ENCODE results near the gene THSD4. TPM values are rescaled to one million over a fixed set of nuclear protein-coding genes. Genes with fewer than 3 reads are reported as not detected.

THSD4 gene
- total and polyA plus RNA-seq, 5 donors from 2014 or later = not detected

DNA sequence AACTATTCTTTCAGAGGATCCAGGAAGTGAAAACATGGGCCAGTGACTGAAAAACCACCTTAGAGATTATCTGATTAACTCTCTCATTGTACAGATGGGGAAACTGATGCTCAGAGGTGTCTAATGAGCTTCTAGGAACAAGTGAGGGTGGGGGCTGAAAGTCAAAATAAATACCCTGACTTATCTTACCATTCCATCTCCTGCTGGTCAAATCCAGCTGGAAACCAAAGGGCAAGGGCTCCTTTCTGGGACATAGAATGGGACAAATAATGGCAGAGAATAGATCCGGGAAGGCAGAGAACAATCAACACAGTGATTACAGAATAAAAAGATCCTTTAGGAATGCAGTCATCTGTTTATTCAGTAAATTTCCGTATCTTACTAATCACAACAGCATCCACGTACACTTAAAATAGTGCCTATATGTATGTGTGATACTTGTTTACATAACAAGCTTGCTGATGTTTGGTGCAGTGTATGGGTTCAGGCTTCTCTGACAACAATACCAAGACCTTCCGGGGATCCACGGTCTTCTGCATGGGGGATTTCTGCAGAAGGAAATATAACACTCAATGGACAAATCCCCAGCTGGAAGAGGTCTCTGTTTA, 173.2 kb downstream of the THSD4 start:
- Histone ChIP-seq H3K27ac (ENCODE audit: insufficient read depth, low read length, poor library complexity, severe bottlenecking) (no peak overlapping the region), H3K9me3 (ENCODE audit: control insufficient read depth in 2 of 2, low read length in 2 of 2) (no peaks in the 10 kb centered on the region), H3K36me3 (ENCODE audit: control insufficient read depth, insufficient read depth, low read length) (no peaks in the 10 kb centered on the region), H3K27me3 (ENCODE audit: control insufficient read depth, insufficient read depth, low read length) (no peaks in the 10 kb centered on the region), H3K4me3 (ENCODE audit: low read depth, low read length) (no peak overlapping the region), H3K4me1 (ENCODE audit: control insufficient read depth, insufficient read depth, low read length, poor library complexity, severe bottlenecking) (no peaks in the 10 kb centered on the region)
- Mint-ChIP-seq H3K27ac (no peak overlapping the region), H3K36me3 (no peaks in the 10 kb centered on the region), H3K27me3 (peaks cover 26% of the 10 kb centered on the region), H3K4me1 (peaks cover 0 to 16% (median 10%) of the 10 kb centered on the region in 4 donors), H3K4me3 (no peak overlapping the region), H3K9me3 (peaks cover 0 to 3% (median 0%) of the 10 kb centered on the region in 7 donors)
- no peak for DNase-seq
- ATAC-seq (ENCODE audit: low read depth in 2 of 2) = no peak

- Mint-ChIP-seq H3K4me3 (no peak overlapping the region), H3K4me1 (peaks cover 0 to 16% (median 10%) of the 10 kb centered on the region in 4 donors), H3K27me3 (peaks cover 27% of the 10 kb centered on the region), H3K36me3 (no peaks in the 10 kb centered on the region), H3K9me3 (peaks cover 0 to 3% (median 0%) of the 10 kb centered on the region in 7 donors), H3K27ac (no peak overlapping the region)
- no peak overlapping the region for H3K4me3 ChIP-seq (ENCODE audit: low read depth, low read length)
- no peaks in the 10 kb centered on the region for H3K4me1 ChIP-seq (ENCODE audit: control insufficient read depth, insufficient read depth, low read length, poor library complexity, severe bottlenecking)
- ATAC-seq (ENCODE audit: low read depth in 2 of 2) (no peak), DNase-seq (no peak)
- H3K27ac ChIP-seq (ENCODE audit: insufficient read depth, low read length, poor library complexity, severe bottlenecking) = no peak overlapping the region
- no peaks in the 10 kb centered on the region for H3K27me3 ChIP-seq (ENCODE audit: control insufficient read depth, insufficient read depth, low read length)
- H3K9me3 ChIP-seq (ENCODE audit: control insufficient read depth in 2 of 2, low read length in 2 of 2) = no peaks in the 10 kb centered on the region
- no peaks in the 10 kb centered on the region for H3K36me3 ChIP-seq (ENCODE audit: control insufficient read depth, insufficient read depth, low read length)
Measured at GRCh38 chr15:71290002-71290401, 174.7 kb downstream of the THSD4 start.

GRCh38 chr15:71290881-71291635, 175.8 kb downstream of the THSD4 start:
- Mint-ChIP-seq H3K4me3 (no peak overlapping the region), H3K4me1 (peaks cover 0 to 16% (median 10%) of the 10 kb centered on the region in 4 donors), H3K27me3 (peaks cover 27% of the 10 kb centered on the region), H3K9me3 (peaks cover 0 to 3% (median 0%) of the 10 kb centered on the region in 7 donors), H3K27ac (no peak overlapping the region), H3K36me3 (no peaks in the 10 kb centered on the region)
- no peaks in the 10 kb centered on the region for H3K36me3 ChIP-seq (ENCODE audit: control insufficient read depth, insufficient read depth, low read length)
- H3K4me1 ChIP-seq (ENCODE audit: control insufficient read depth, insufficient read depth, low read length, poor library complexity, severe bottlenecking) = no peaks in the 10 kb centered on the region
- no peaks in the 10 kb centered on the region for H3K9me3 ChIP-seq (ENCODE audit: control insufficient read depth in 2 of 2, low read length in 2 of 2)
- ATAC-seq (ENCODE audit: low read depth in 2 of 2) (no peak), DNase-seq (no peak)
- H3K27ac ChIP-seq (ENCODE audit: insufficient read depth, low read length, poor library complexity, severe bottlenecking) = no peak overlapping the region
- no peaks in the 10 kb centered on the region for H3K27me3 ChIP-seq (ENCODE audit: control insufficient read depth, insufficient read depth, low read length)
- no peak overlapping the region for H3K4me3 ChIP-seq (ENCODE audit: low read depth, low read length)

DNA sequence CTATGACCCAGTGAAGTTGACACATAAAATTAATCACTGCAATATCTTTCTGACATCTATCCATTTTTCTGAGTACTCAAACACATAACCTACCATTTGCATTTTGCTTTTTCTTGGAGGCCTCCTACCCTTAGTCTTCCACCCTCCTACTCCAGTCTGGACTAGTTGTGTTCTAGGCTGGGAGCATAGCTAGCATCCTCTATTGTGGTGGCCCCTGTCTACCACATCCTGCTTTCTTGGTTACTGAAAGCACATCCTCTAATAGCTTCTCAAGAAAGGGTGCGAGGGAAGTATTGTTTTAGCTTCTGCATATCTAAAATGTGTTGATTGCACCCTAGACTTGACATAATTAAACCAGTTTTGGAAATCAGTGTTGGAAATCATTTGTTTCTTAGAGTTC, 176.5 kb downstream of the THSD4 start:
- Histone ChIP-seq H3K4me3 (ENCODE audit: low read depth, low read length) (no peak overlapping the region), H3K4me1 (ENCODE audit: control insufficient read depth, insufficient read depth, low read length, poor library complexity, severe bottlenecking) (no peaks in the 10 kb centered on the region), H3K27me3 (ENCODE audit: control insufficient read depth, insufficient read depth, low read length) (no peaks in the 10 kb centered on the region), H3K27ac (ENCODE audit: insufficient read depth, low read length, poor library complexity, severe bottlenecking) (no peak overlapping the region), H3K9me3 (ENCODE audit: control insufficient read depth in 2 of 2, low read length in 2 of 2) (no peaks in the 10 kb centered on the region), H3K36me3 (ENCODE audit: control insufficient read depth, insufficient read depth, low read length) (no peaks in the 10 kb centered on the region)
- H3K4me3 Mint-ChIP-seq = no peak overlapping the region
- peak in 2 of 3 donors; percentile 0 to 46 for DNase-seq
- H3K27ac Mint-ChIP-seq = no peak overlapping the region
- H3K4me1 Mint-ChIP-seq = peaks cover 0 to 16% (median 10%) of the 10 kb centered on the region in 4 donors
- no peaks in the 10 kb centered on the region for H3K36me3 Mint-ChIP-seq
- peaks cover 0 to 3% (median 0%) of the 10 kb centered on the region in 7 donors for H3K9me3 Mint-ChIP-seq
- H3K27me3 Mint-ChIP-seq = peaks cover 22% of the 10 kb centered on the region
- ATAC-seq (ENCODE audit: low read depth in 2 of 2) = no peak

DNA sequence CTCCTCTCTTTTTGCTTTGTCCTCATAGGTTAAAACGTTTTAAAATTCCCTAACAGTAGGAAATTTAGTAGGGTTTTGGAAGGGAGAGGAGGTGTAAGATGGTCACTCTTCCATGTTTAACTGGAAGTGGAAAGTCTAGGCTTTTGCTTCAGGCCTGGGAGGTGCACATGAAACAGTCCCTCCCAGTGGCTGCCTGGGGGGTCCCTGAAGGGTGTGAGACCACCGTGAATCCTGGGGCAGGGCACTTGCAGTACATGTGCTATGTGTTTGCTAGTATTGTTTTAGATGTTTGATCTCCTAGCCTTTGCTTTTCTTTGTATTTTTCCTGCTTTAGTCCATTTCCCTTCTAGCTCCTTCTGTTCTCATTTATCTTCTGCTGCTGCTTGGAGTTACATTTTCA, 178.5 kb downstream of the THSD4 start:
- Histone ChIP-seq H3K4me1 (ENCODE audit: control insufficient read depth, insufficient read depth, low read length, poor library complexity, severe bottlenecking) (no peaks in the 10 kb centered on the region), H3K27me3 (ENCODE audit: control insufficient read depth, insufficient read depth, low read length) (no peaks in the 10 kb centered on the region), H3K9me3 (ENCODE audit: control insufficient read depth in 2 of 2, low read length in 2 of 2) (no peaks in the 10 kb centered on the region), H3K4me3 (ENCODE audit: low read depth, low read length) (no peak overlapping the region), H3K36me3 (ENCODE audit: control insufficient read depth, insufficient read depth, low read length) (no peaks in the 10 kb centered on the region), H3K27ac (ENCODE audit: insufficient read depth, low read length, poor library complexity, severe bottlenecking) (no peak overlapping the region)
- DNase-seq (no peak), ATAC-seq (ENCODE audit: low read depth in 2 of 2) (no peak)
- no peak overlapping the region for H3K27ac Mint-ChIP-seq
- peaks cover 0 to 3% (median 0%) of the 10 kb centered on the region in 7 donors for H3K9me3 Mint-ChIP-seq
- no peak overlapping the region for H3K4me3 Mint-ChIP-seq
- no peaks in the 10 kb centered on the region for H3K36me3 Mint-ChIP-seq
- peaks cover 0 to 16% (median 10%) of the 10 kb centered on the region in 4 donors for H3K4me1 Mint-ChIP-seq
- peaks cover 12% of the 10 kb centered on the region for H3K27me3 Mint-ChIP-seq

- no peak overlapping the region for H3K27ac ChIP-seq (ENCODE audit: insufficient read depth, low read length, poor library complexity, severe bottlenecking)
- peaks cover 0 to 16% (median 10%) of the 10 kb centered on the region in 4 donors for H3K4me1 Mint-ChIP-seq
- ATAC-seq (ENCODE audit: low read depth in 2 of 2) = no peak
- no peaks in the 10 kb centered on the region for H3K36me3 ChIP-seq (ENCODE audit: control insufficient read depth, insufficient read depth, low read length)
- H3K4me3 Mint-ChIP-seq = no peak overlapping the region
- H3K27me3 ChIP-seq (ENCODE audit: control insufficient read depth, insufficient read depth, low read length) = no peaks in the 10 kb centered on the region
- H3K9me3 Mint-ChIP-seq = peaks cover 0 to 3% (median 0%) of the 10 kb centered on the region in 7 donors
- peaks cover 11% of the 10 kb centered on the region for H3K27me3 Mint-ChIP-seq
- H3K36me3 Mint-ChIP-seq = no peaks in the 10 kb centered on the region
- no peak overlapping the region for H3K4me3 ChIP-seq (ENCODE audit: low read depth, low read length)
- no peaks in the 10 kb centered on the region for H3K9me3 ChIP-seq (ENCODE audit: control insufficient read depth in 2 of 2, low read length in 2 of 2)
- no peak for DNase-seq
- no peaks in the 10 kb centered on the region for H3K4me1 ChIP-seq (ENCODE audit: control insufficient read depth, insufficient read depth, low read length, poor library complexity, severe bottlenecking)
- no peak overlapping the region for H3K27ac Mint-ChIP-seq
Measured at GRCh38 chr15:71294251-71294910, 179.1 kb downstream of the THSD4 start.

GRCh38 chr15:71294911-71295602, 179.8 kb downstream of the THSD4 start:
- Mint-ChIP-seq H3K27ac (no peak overlapping the region), H3K36me3 (no peaks in the 10 kb centered on the region), H3K4me1 (peaks cover 0 to 16% (median 10%) of the 10 kb centered on the region in 4 donors), H3K27me3 (peaks cover 11% of the 10 kb centered on the region), H3K9me3 (peaks cover 0 to 3% (median 0%) of the 10 kb centered on the region in 7 donors), H3K4me3 (no peak overlapping the region)
- Histone ChIP-seq H3K4me1 (ENCODE audit: control insufficient read depth, insufficient read depth, low read length, poor library complexity, severe bottlenecking) (no peaks in the 10 kb centered on the region), H3K36me3 (ENCODE audit: control insufficient read depth, insufficient read depth, low read length) (no peaks in the 10 kb centered on the region), H3K27me3 (ENCODE audit: control insufficient read depth, insufficient read depth, low read length) (no peaks in the 10 kb centered on the region), H3K27ac (ENCODE audit: insufficient read depth, low read length, poor library complexity, severe bottlenecking) (no peak overlapping the region), H3K4me3 (ENCODE audit: low read depth, low read length) (no peak overlapping the region), H3K9me3 (ENCODE audit: control insufficient read depth in 2 of 2, low read length in 2 of 2) (no peaks in the 10 kb centered on the region)
- ATAC-seq (ENCODE audit: low read depth in 2 of 2) = no peak
- no peak for DNase-seq
